ENCODE measurements around the gene ZNF226. TPM values are rescaled to one million over a fixed set of nuclear protein-coding genes. Genes with fewer than 3 reads are reported as not detected.
"Not testable (repeated sequence)": the region's sequence is repeated elsewhere in the genome, so short reads cannot be mapped to it uniquely, and the experiment has no call there.

Gene ZNF226
- polyA plus RNA-seq, 12 donors = 4.8 to 21.5 (median 14.3) TPM; not detected in 1

DNA sequence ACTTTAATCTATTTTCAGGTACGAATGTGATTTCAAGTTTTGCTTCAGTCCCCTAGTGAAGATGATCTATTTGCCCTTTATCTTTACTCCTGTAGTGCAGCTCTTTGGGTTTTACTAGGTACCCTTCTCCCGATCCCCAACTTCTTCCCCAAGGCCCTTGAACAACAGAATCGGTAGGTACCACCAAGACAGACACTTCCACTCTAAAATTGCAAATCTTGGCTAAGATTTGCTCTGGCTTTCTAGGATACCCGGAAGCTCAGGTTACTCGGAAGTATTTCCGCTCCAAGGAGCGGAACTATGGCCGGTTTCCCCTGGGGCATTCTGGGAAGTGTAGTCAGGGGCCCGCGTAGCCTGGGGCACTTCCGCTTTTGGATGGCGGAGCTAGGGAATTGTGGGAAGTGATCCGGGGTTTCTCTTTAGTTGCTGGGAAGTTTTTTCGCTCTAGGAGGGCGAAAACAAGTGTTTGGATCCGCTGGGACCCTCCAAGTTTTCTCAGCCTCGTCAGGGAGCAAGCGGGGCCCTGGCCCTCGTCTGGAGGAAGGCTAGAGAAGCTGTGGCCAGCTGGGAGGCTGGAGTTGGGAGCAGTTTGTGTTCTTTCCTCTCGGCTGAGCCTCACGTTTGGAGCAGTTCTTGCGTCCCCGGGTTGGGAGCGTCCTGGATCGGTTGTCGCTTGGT lies 42.4 kb downstream of the ZNF226 start:
- DNase-seq = peak; percentile 93

DNA sequence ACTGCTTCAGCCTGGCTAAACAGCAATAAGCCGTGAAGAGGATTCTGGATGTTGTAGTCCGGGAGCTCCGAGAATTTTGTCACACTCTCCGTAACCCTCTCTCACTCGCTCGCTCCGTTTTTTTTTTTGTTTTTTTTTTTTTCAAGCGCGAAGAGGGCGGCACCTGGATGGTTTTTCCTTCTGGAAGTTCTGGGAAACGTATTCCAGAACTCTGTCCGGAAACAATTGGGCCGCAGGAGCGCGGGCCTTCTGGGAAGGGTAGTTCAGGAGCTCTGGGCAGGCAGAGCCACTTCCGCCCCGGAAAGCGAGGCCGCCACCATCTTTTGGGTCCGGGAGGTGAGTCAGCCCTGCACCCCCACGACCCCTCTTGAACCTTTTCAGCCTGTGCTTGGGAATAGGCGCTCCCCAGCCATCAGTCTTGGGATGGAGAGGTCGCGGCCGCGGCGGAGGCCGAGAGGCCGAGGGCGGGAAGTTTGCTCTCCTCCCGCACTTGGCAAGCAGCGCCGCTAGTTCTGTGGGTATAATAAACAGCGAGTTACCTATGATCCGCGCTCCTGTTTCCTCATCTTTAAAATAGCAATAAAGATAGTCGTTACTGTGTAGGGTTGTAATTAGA lies 47.5 kb downstream of the ZNF226 start, which contains the start of gene ZNF227:
Gene ZNF227, plus strand, starts transcription at position 283 of the 616 bp plus-strand sequence. CDS start 5,261 bp downstream, outside the sequence.
- DNase-seq = peak; percentile 95

DNA sequence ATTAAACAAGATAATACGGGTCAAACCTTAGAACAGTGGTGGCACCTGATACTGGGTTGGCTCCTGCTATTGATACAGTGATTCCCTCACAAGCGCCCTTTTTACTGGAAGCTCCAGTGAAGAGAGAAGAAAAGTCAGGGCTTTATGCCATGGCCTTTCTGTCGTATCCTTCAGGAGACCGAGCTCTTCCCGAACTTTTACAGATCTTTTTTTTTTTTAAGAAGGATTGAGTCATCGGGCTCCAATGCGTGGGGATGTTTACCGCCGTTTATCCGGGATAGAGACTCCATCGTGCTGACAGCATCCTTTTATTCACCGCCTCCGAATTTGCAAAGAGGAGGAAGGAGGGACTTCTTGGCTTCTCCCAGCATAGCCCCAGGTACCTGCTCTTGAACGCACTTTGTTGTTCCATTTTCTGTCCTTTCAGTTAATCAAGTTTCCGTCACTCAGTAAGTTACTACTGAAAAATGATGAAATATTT lies 48.0 kb downstream of the ZNF226 start:
- DNase-seq = no peak

DNA sequence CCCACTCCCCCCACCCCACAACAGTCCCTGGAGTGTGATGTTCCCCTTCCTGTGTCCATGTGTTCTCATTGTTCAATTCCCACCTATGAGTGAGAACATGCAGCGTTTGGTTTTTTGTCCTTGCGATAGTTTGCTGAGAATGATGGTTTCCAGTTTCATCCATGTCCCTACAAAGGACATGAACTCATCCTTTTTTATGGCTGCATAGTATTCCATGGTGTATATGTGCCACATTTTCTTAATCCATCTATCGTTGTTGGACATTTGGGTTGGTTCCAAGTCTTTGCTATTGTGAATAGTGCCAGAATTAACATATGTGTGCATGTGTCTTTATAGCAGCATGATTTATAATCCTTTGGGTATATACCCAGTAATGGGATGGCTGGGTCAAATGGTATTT lies 55.0 kb downstream of the ZNF226 start:
- DNase-seq = not testable (repeated sequence)

DNA sequence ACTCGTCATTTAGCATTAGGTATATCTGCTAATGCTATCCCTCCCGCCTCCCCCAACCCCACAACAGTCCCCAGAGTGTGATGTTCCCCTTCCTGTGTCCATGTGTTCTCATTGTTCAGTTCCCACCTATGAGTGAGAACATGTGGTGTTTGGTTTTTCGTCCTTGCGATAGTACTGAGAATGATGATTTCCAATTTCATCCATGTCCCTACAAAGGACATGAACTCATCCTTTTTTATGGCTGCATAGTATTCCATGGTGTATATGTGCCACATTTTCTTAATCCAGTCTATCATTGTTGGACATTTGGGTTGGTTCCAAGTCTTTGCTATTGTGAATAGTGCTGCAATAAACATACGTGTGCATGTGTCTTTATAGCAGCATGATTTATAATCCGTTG lies 55.9 kb downstream of the ZNF226 start:
- not testable (repeated sequence) for DNase-seq

DNA sequence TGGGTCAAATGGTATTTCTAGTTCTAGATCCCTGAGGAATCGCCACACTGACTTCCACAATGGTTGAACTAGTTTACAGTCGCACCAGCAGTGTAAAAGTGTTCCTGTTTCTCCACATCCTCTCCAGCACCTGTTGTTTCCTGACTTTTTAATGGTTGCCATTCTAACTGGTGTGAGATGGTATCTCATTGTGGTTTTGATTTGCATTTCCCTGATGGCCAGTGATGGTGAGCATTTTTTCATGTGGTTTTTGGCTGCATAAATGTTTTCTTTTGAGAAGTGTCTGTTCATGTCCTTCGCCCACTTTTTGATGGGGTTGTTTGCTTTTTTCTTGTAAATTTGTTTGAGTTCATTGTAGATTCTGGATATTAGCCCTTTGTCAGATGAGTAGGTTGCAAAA lies 56.4 kb downstream of the ZNF226 start:
- DNase-seq = not testable (repeated sequence)

Other genes with a start within 250 kb of the ZNF226 start
- gene ZNF45, start 229.8 kb upstream of the ZNF226 start, polyA plus RNA-seq (ENCODE audit: insufficient read length in 12 of 12) = 10 to 100 TPM in 10 of 12 donors, 1 to 10 TPM in 1, not detected in 1; 3.6 to 20.3 (median 15.1) TPM
- 1 to 10 TPM in 10 of 12 donors, not detected in 2; 2.3 to 4.7 (median 3.7) TPM for gene ZNF221, start 213.9 kb upstream of the ZNF226 start, polyA plus RNA-seq (ENCODE audit: insufficient read length in 12 of 12)
- 10 to 100 TPM in 2 of 12 donors, 1 to 10 TPM in 9, not detected in 1; 6.4 to 22.9 (median 8.9) TPM for gene ZNF155, start 180.9 kb upstream of the ZNF226 start, polyA plus RNA-seq (ENCODE audit: insufficient read length in 12 of 12)
- gene ZNF230, start 162.1 kb upstream of the ZNF226 start, polyA plus RNA-seq (ENCODE audit: insufficient read length in 12 of 12) = 1 to 10 TPM in 11 of 12 donors, not detected in 1; 2.1 to 5.3 (median 3.5) TPM
- gene ZNF222, start 139.7 kb upstream of the ZNF226 start, polyA plus RNA-seq (ENCODE audit: insufficient read length in 12 of 12) = 1 to 10 TPM in 10 of 12 donors, not detected in 2; 4.4 to 7.6 (median 6.1) TPM
- gene ZNF223, start 113.1 kb upstream of the ZNF226 start, polyA plus RNA-seq (ENCODE audit: insufficient read length in 12 of 12) = 1 to 10 TPM in 10 of 12 donors, not detected in 2; 3.6 to 8.9 (median 5.6) TPM
- gene ZNF284, start 92.9 kb upstream of the ZNF226 start, polyA plus RNA-seq (ENCODE audit: insufficient read length in 12 of 12) = 1 to 10 TPM in 11 of 12 donors, not detected in 1; 2.1 to 7.0 (median 3.3) TPM
- 10 to 100 TPM in 11 of 12 donors, not detected in 1; 11.1 to 32.4 (median 16.9) TPM for gene ZNF224, start 70.7 kb upstream of the ZNF226 start, polyA plus RNA-seq (ENCODE audit: insufficient read length in 12 of 12)
- gene ZNF225, start 51.7 kb upstream of the ZNF226 start, polyA plus RNA-seq (ENCODE audit: insufficient read length in 12 of 12) = 1 to 10 TPM in 11 of 12 donors, not detected in 1; 4.4 to 7.8 (median 5.8) TPM
- 10 to 100 TPM in 6 of 12 donors, 1 to 10 TPM in 5, not detected in 1; 7.3 to 15.9 (median 10.2) TPM for gene ZNF234, start 23.5 kb upstream of the ZNF226 start, polyA plus RNA-seq (ENCODE audit: insufficient read length in 12 of 12)
- 10 to 100 TPM in 11 of 12 donors, not detected in 1; 13.8 to 18.0 (median 15.4) TPM for gene ZNF227, start 47.4 kb downstream of the ZNF226 start, polyA plus RNA-seq (ENCODE audit: insufficient read length in 12 of 12)
- gene ZNF233, start 94.8 kb downstream of the ZNF226 start, polyA plus RNA-seq (ENCODE audit: insufficient read length in 12 of 12) = 10 to 100 TPM in 1 of 12 donors, 1 to 10 TPM in 10, not detected in 1; 2.3 to 14.5 (median 3.2) TPM
- 1 to 10 TPM in 10 of 12 donors, not detected in 2; 5.4 to 9.2 (median 6.4) TPM for gene ZNF235, start 139.9 kb downstream of the ZNF226 start, polyA plus RNA-seq (ENCODE audit: insufficient read length in 12 of 12)
- gene ZNF112, start 191.6 kb downstream of the ZNF226 start, polyA plus RNA-seq (ENCODE audit: insufficient read length in 12 of 12) = 1 to 10 TPM in 11 of 12 donors, not detected in 1; 3.1 to 8.9 (median 6.2) TPM
- 1 to 10 TPM in 11 of 12 donors, not detected in 1; 3.6 to 9.8 (median 7.1) TPM for gene ZNF285, start 236.5 kb downstream of the ZNF226 start, polyA plus RNA-seq (ENCODE audit: insufficient read length in 12 of 12)

All from muscle of arm (tissue), 12 donors.